ENCODE measurements around the gene GZMM.

GRCh38 chr19:570937-571565 lies 27.2 kb downstream of the GZMM start:
- TF ChIP-seq CTCF (IDR thresholded peaks at IDR 0.05) (no peak), POLR2A (IDR thresholded peaks at IDR 0.05) (no peak)

Data from right lobe of liver (tissue), 4 donors.